HepG2 (cell line): Measurements from ENCODE around the gene IVL. TPM values are rescaled to one million over a fixed set of nuclear protein-coding genes. Genes with fewer than 3 reads are reported as not detected.
A peak's percentile ranks its signal among the peaks of the same experiment; 100 is the strongest.

Experiments
- BCLAF1 ChIP-seq: fragments of 450-650 bp; IDR thresholded peaks from 2 replicates; pipeline ENCODE4 v1.6.1; 2017; ENCODE audit warnings: mild to moderate bottlenecking
- CREB1 ChIP-seq, 2 experiments: fragments of 450-650 bp in 1 of 2; IDR thresholded peaks; 2 replicates each; pipeline ENCODE4 v1.6.1; 2016 to 2017; ENCODE audit warnings: control low read depth in 1 of 2, mild to moderate bottlenecking in 1 of 2, missing compliant biosample characterization in 1 of 2, missing genetic modification characterization in 1 of 2
- DNMT1 ChIP-seq: sonication (generic); formaldehyde crosslinking; IDR thresholded peaks from 2 replicates; pipeline ENCODE4 v1.5.1; 2020; ENCODE audit warnings: mild to moderate bottlenecking, missing genetic modification reagents
- FOSL2 ChIP-seq: sonication (generic); formaldehyde crosslinking; IDR thresholded peaks from 2 replicates; pipeline ENCODE4 v1.4.0; 2020; ENCODE audit warnings: missing genetic modification reagents
- HIVEP1 ChIP-seq: sonication (generic); formaldehyde crosslinking; IDR thresholded peaks from 2 replicates; pipeline ENCODE4 v1.4.0; 2020; ENCODE audit warnings: mild to moderate bottlenecking, missing genetic modification reagents
- HNF1A ChIP-seq, 2 experiments: sonication (generic) in 1 of 2; formaldehyde crosslinking in 1 of 2; IDR thresholded peaks; 2 replicates each; pipeline versions ENCODE4 v1.4.0 to v1.6.1; 2016 to 2020; ENCODE audit warnings: borderline replicate concordance in 1 of 2, low read depth in 1 of 2, mild to moderate bottlenecking in 1 of 2, missing genetic modification reagents in 1 of 2
- HNF1B ChIP-seq: sonication (generic); formaldehyde crosslinking; IDR thresholded peaks from 2 replicates; pipeline ENCODE4 v1.5.1; 2020; ENCODE audit warnings: mild to moderate bottlenecking, moderate library complexity, missing genetic modification reagents
- MED8 ChIP-seq: sonication (generic); formaldehyde crosslinking; IDR thresholded peaks from 2 replicates; pipeline ENCODE4 v1.8.1; 2023; ENCODE audit warnings: mild to moderate bottlenecking, missing genetic modification reagents; ENCODE audit not compliant: insufficient replicate concordance
- NR1H2 ChIP-seq: sonication (generic); formaldehyde crosslinking; IDR thresholded peaks from 2 replicates; pipeline ENCODE4 v1.8.1; 2022; ENCODE audit warnings: low read depth, missing genetic modification reagents, borderline replicate concordance
- PHF21A ChIP-seq: sonication (generic); formaldehyde crosslinking; IDR thresholded peaks from 2 replicates; pipeline ENCODE4 v1.5.0; 2020; ENCODE audit warnings: mild to moderate bottlenecking, missing genetic modification reagents
- SMYD3 ChIP-seq: sonication (generic); formaldehyde crosslinking; IDR thresholded peaks from 2 replicates; pipeline ENCODE4 v1.8.1; 2023; ENCODE audit warnings: mild to moderate bottlenecking, missing genetic modification reagents
- SOX6 ChIP-seq, 2 experiments: fragments of 450-650 bp in 1 of 2; sonication (generic) in 1 of 2; formaldehyde crosslinking in 1 of 2; IDR thresholded peaks; 2 replicates each; pipeline versions ENCODE4 v1.4.0 to v1.6.1; 2017 to 2020; ENCODE audit warnings: antibody characterized with exemption in 1 of 2, mild to moderate bottlenecking in 1 of 2, missing genetic modification reagents in 1 of 2
- TRIM22 ChIP-seq: fragments of 450-650 bp; IDR thresholded peaks from 2 replicates; pipeline ENCODE4 v1.6.1; 2017
- ZNF224 ChIP-seq: sonication (generic); formaldehyde crosslinking; IDR thresholded peaks from 2 replicates; pipeline ENCODE4 v1.5.0; 2020; ENCODE audit warnings: mild to moderate bottlenecking, missing genetic modification reagents
- ZNF333 ChIP-seq: sonication (generic); formaldehyde crosslinking; IDR thresholded peaks from 2 replicates; pipeline ENCODE4 v1.4.0; 2020; ENCODE audit warnings: mild to moderate bottlenecking, missing genetic modification reagents, borderline replicate concordance
- ZNF597 ChIP-seq: sonication (generic); formaldehyde crosslinking; IDR thresholded peaks from 2 replicates; pipeline ENCODE4 v1.5.0; 2020; ENCODE audit warnings: missing genetic modification reagents
- polyA plus RNA-seq, 8 experiments: library from polyadenylated mRNA; depleted of rRNA in 3 of 8; stranded (reverse) in 7 of 8; unstranded in 1 of 8; fragments of >200 nt; fragmentation: Illumina TruSeq in 4 of 8; extraction: Trizol in 4 of 8; gene quantifications; 2 replicates each; pipeline versions ENCODE4 v1.2.1 to v1.2.3, GENCODE V29; 2011 to 2016; ENCODE audit warnings: low read depth in 4 of 8, missing spikeins in 1 of 8, mixed read lengths in 1 of 8; ENCODE audit not compliant: insufficient read depth in 1 of 8
- total RNA-seq, 5 experiments: library from RNA; depleted of rRNA; stranded (reverse); fragments of >200 nt; fragmentation: Illumina TruSeq; extraction: Trizol; gene quantifications; 2 replicates each; pipeline ENCODE4 v1.2.3, GENCODE V29; 2016; ENCODE audit warnings: low read depth in 1 of 5

Gene IVL
- total and polyA plus RNA-seq, 2 of the 13 experiments (the other 11 are each of a cell fraction or from before 2014, with no cell fraction given) = not detected

- no peak for TF ChIP-seq SOX6 (IDR thresholded peaks at IDR 0.05)
- TF ChIP-seq SOX6 (CRISPR knock-in tag; IDR thresholded peaks at IDR 0.05) = peak; percentile 60; the same call in 1 of the 2 replicates
- no peak for TF ChIP-seq ZNF333 (CRISPR knock-in tag)
- peak; percentile 66; the same call in 1 of the 2 replicates for TF ChIP-seq HNF1A (IDR thresholded peaks at IDR 0.05; ENCODE audit: low read depth)
- TF ChIP-seq HNF1A (CRISPR knock-in tag; IDR thresholded peaks at IDR 0.05; ENCODE audit: borderline replicate concordance) = peak; percentile 28; the same call in 1 of the 2 replicates
- 0 out of 2 replicates have a peak, but pooled peaks have one; percentile 30 for TF ChIP-seq FOSL2 (CRISPR knock-in tag)
- no peak for TF ChIP-seq NR1H2 (CRISPR knock-in tag)
- no peak for TF ChIP-seq SMYD3 (CRISPR knock-in tag)
- TF ChIP-seq CREB1 (IDR thresholded peaks at IDR 0.05) = peak; percentile 27; the same call in 1 of the 2 replicates
- no peak for TF ChIP-seq CREB1 (CRISPR knock-in tag; IDR thresholded peaks at IDR 0.05)
- TF ChIP-seq HIVEP1 (CRISPR knock-in tag) = no peak
- no peak for TF ChIP-seq MED8 (CRISPR knock-in tag)
- no peak for TF ChIP-seq DNMT1 (CRISPR knock-in tag)
- no peak for TF ChIP-seq PHF21A (CRISPR knock-in tag)
- TF ChIP-seq ZNF224 (CRISPR knock-in tag) = no peak
- no peak for TF ChIP-seq BCLAF1
- no peak for TF ChIP-seq TRIM22
- no peak for TF ChIP-seq ZNF597 (CRISPR knock-in tag)
- TF ChIP-seq HNF1B (CRISPR knock-in tag) = peak; percentile 42; the same call in 1 of the 2 replicates
Observed at GRCh38 chr1:152928671-152929070, 20.3 kb downstream of the IVL start (continued).
